ENCODE measurements around the gene UBE2E3. TPM values are rescaled to one million over a fixed set of nuclear protein-coding genes. Genes with fewer than 3 reads are reported as not detected.
A peak's percentile ranks its signal among the peaks of the same experiment; 100 is the strongest.

Gene UBE2E3
- total and polyA plus RNA-seq, 2 of the 13 experiments (the other 11 are each of a cell fraction or from before 2014, with no cell fraction given) = 45.7 to 92.6 TPM

GRCh38 chr2:181070119-181070835 lies 89.9 kb downstream of the UBE2E3 start:
- ChIA-PET POLR2A (no interaction called here), CTCF (ENCODE audit: low intra/inter-chr PET ratio, low total read pairs) (no interaction called here)

GRCh38 chr2:181070836-181071200 lies 90.4 kb downstream of the UBE2E3 start:
- TF ChIP-seq MATR3 (CRISPR knock-in tag; IDR thresholded peaks at IDR 0.05) (no peak), STAT5B (CRISPR knock-in tag; IDR thresholded peaks at IDR 0.05) (no peak), RFX3 (CRISPR knock-in tag; IDR thresholded peaks at IDR 0.05) (no peak), TRIM24 (CRISPR knock-in tag; IDR thresholded peaks at IDR 0.05) (no peak), ZNF75D (CRISPR knock-in tag; IDR thresholded peaks at IDR 0.05; ENCODE audit: borderline replicate concordance) (no peak), KLF16 (CRISPR knock-in tag; IDR thresholded peaks at IDR 0.05) (no peak), ZNF792 (CRISPR knock-in tag; IDR thresholded peaks at IDR 0.05) (no peak), LBX2 (CRISPR knock-in tag; IDR thresholded peaks at IDR 0.05; ENCODE audit: borderline replicate concordance) (no peak), TCF7L2 (IDR thresholded peaks at IDR 0.05; ENCODE audit: low read depth, low read length) (no peak), SP140L (CRISPR knock-in tag; IDR thresholded peaks at IDR 0.05; ENCODE audit: borderline replicate concordance) (no peak), ISL2 (CRISPR knock-in tag; IDR thresholded peaks at IDR 0.05) (no peak), ZMYM2 (CRISPR knock-in tag; IDR thresholded peaks at IDR 0.05) (no peak)
- TF ChIP-seq, protein P1, sequence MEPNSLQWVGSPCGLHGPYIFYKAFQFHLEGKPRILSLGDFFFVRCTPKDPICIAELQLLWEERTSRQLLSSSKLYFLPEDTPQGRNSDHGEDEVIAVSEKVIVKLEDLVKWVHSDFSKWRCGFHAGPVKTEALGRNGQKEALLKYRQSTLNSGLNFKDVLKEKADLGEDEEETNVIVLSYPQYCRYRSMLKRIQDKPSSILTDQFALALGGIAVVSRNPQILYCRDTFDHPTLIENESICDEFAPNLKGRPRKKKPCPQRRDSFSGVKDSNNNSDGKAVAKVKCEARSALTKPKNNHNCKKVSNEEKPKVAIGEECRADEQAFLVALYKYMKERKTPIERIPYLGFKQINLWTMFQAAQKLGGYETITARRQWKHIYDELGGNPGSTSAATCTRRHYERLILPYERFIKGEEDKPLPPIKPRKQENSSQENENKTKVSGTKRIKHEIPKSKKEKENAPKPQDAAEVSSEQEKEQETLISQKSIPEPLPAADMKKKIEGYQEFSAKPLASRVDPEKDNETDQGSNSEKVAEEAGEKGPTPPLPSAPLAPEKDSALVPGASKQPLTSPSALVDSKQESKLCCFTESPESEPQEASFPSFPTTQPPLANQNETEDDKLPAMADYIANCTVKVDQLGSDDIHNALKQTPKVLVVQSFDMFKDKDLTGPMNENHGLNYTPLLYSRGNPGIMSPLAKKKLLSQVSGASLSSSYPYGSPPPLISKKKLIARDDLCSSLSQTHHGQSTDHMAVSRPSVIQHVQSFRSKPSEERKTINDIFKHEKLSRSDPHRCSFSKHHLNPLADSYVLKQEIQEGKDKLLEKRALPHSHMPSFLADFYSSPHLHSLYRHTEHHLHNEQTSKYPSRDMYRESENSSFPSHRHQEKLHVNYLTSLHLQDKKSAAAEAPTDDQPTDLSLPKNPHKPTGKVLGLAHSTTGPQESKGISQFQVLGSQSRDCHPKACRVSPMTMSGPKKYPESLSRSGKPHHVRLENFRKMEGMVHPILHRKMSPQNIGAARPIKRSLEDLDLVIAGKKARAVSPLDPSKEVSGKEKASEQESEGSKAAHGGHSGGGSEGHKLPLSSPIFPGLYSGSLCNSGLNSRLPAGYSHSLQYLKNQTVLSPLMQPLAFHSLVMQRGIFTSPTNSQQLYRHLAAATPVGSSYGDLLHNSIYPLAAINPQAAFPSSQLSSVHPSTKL (CRISPR knock-in tag; IDR thresholded peaks at IDR 0.05) = no peak
- Histone ChIP-seq H3K9ac (ENCODE audit: insufficient read depth, low read depth, low read length) (no peak overlapping the region), H3K36me3 (replicated peaks in 1 of 2; ENCODE audit: control insufficient read depth in 1 of 2, insufficient read depth in 2 of 2, low read length in 2 of 2) (no peaks in the 10 kb centered on the region; a peak in 1 of 5 replicates), H3K4me3 (replicated peaks in 1 of 3; ENCODE audit: insufficient read depth in 1 of 3, low read depth in 2 of 3, low read length in 3 of 3) (no peak overlapping the region), H3K9me3 (ENCODE audit: low read length) (no peaks in the 10 kb centered on the region), H3K79me2 (ENCODE audit: insufficient read depth, low read length) (no peaks in the 10 kb centered on the region), H3K4me2 (ENCODE audit: low read depth, low read length) (no peak overlapping the region), H3K27ac (ENCODE audit: extremely low read length, insufficient read depth, low read length) (no peak overlapping the region), H3K27me3 (ENCODE audit: control insufficient read depth in 1 of 2, insufficient read depth in 2 of 2, low read length in 2 of 2) (no peaks in the 10 kb centered on the region), H2AFZ (ENCODE audit: low read length) (no peak overlapping the region), H3K4me1 (ENCODE audit: insufficient read depth, low read length) (no peaks in the 10 kb centered on the region), H4K20me1 (ENCODE audit: insufficient read depth, low read length) (no peaks in the 10 kb centered on the region)
- ATAC-seq (no peak), DNase-seq (ENCODE audit: low spot score) (no peak), FAIRE-seq (no peak)
- in situ Hi-C loops (cut with HindIII; ENCODE audit: extremely low pct_ligation_motif_present, low pct_unique_long_range_greater_than_20kb) = no loop called here
- CTCF ChIA-PET (ENCODE audit: low intra/inter-chr PET ratio, low total read pairs) = no interaction called here
- intact Hi-C loops (cut with micrococcal nuclease; ENCODE audit: unreplicated experiment) = no loop called here
- WGBS (ENCODE audit: low lambda C conversion rate) = 90% methylated on average over 5 of the region's 5 CpGs
- POLR2A ChIA-PET = no interaction called here
- no TSS peak for BruUV-seq (replicated peaks)

More at GRCh38 chr2:181070119-181070835, 89.9 kb downstream of the UBE2E3 start:
- Histone ChIP-seq H4K20me1 (ENCODE audit: insufficient read depth, low read length) (no peaks in the 10 kb centered on the region), H3K27ac (ENCODE audit: extremely low read length, insufficient read depth, low read length) (no peak overlapping the region), H2AFZ (ENCODE audit: low read length) (no peak overlapping the region), H3K4me3 (replicated peaks in 1 of 3; ENCODE audit: insufficient read depth in 1 of 3, low read depth in 2 of 3, low read length in 3 of 3) (no peak overlapping the region), H3K27me3 (ENCODE audit: control insufficient read depth in 1 of 2, insufficient read depth in 2 of 2, low read length in 2 of 2) (no peaks in the 10 kb centered on the region), H3K4me2 (ENCODE audit: low read depth, low read length) (no peak overlapping the region), H3K4me1 (ENCODE audit: insufficient read depth, low read length) (no peaks in the 10 kb centered on the region), H3K79me2 (ENCODE audit: insufficient read depth, low read length) (no peaks in the 10 kb centered on the region), H3K9ac (ENCODE audit: insufficient read depth, low read depth, low read length) (no peak overlapping the region), H3K9me3 (ENCODE audit: low read length) (no peaks in the 10 kb centered on the region), H3K36me3 (replicated peaks in 1 of 2; ENCODE audit: control insufficient read depth in 1 of 2, insufficient read depth in 2 of 2, low read length in 2 of 2) (no peaks in the 10 kb centered on the region; a peak in 1 of 5 replicates)
- 96% methylated on average over 2 of the region's 2 CpGs for WGBS (ENCODE audit: low lambda C conversion rate)
- TF ChIP-seq MAFK (conservative IDR thresholded peaks at IDR 0.05 in 1 of 2, IDR thresholded peaks at IDR 0.05 in 1 of 2; ENCODE audit: low read length in 2 of 2) = peak in 1 of 2 experiments; percentile 50; a peak in 3 of 4 replicates
- TF ChIP-seq STAG1 (CRISPR knock-in tag; IDR thresholded peaks at IDR 0.05) = no peak
- TF ChIP-seq MAFF (IDR thresholded peaks at IDR 0.05; ENCODE audit: low read depth, low read length) = peak; percentile 22; the same call in 1 of the 2 replicates
- intact Hi-C loops (cut with micrococcal nuclease; ENCODE audit: unreplicated experiment) (no loop called here), in situ Hi-C loops (cut with HindIII; ENCODE audit: extremely low pct_ligation_motif_present, low pct_unique_long_range_greater_than_20kb) (no loop called here)
- DNase-seq (ENCODE audit: low spot score) (no peak), ATAC-seq (no peak), FAIRE-seq (no peak)
- BruUV-seq (replicated peaks) = no TSS peak
